HG02938 (cell line): ENCODE results near the gene SULT6B1.

Source experiments
- ATAC-seq: cut with Tn5 transposase; IDR thresholded peaks from one replicate; pipeline ENCODE4 v1.9.1; 2021; ENCODE audit warnings: mild to moderate bottlenecking, moderate library complexity; ENCODE audit not compliant: unreplicated experiment

Gene SULT6B1

DNA sequence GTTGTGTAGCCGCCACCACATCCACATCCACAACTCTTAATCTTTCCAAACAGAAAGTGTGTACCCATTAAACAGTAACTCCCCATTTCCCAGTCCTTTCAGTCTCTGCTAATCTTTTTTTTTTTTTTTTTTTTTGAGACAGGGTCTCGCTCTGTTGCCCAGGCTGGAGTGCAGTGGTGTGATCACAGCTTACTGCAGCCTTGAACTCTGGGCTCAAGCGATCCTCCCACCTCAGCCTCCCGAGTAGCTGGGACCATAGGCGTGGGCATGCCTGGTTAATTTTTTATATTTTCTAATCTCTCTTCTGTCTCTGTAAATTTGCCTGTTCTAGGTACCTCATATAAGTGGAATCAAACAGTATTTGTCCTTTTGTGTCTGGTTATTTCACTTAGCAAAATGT is 35.2 kb downstream of the SULT6B1 start:
- no peak for ATAC-seq

DNA sequence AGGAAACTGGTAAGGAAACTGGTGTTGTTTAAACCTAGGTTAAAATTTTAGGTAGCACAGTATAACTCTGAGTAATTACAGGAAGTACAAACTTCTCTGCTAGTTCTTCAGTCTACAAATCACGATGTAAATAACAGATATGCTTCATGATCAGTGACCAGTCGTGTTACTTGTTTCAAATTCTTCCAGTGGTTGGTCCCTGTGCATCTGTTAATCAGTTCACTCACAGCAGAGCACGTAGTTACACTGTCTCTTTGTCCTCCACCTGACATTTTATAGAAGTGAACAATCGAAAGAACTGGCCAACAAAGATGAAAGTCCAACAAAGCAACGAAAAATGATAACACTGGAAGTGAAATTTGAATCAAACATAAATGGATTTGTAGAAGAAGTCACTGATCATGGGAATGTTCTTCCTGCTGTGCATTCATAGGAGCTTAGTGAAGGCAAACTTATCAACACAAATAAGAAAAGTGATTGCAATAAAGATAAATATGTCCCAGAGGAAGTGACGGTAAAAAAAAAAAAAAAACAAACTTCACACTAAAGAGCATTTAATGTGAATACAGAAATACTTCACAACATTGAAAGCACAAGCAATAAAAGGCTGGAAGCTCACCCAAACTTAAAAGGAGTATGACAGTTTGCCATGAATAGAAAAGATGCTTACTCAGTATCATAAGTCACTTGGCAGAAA is 38.7 kb downstream of the SULT6B1 start:
- ATAC-seq: no peak

DNA sequence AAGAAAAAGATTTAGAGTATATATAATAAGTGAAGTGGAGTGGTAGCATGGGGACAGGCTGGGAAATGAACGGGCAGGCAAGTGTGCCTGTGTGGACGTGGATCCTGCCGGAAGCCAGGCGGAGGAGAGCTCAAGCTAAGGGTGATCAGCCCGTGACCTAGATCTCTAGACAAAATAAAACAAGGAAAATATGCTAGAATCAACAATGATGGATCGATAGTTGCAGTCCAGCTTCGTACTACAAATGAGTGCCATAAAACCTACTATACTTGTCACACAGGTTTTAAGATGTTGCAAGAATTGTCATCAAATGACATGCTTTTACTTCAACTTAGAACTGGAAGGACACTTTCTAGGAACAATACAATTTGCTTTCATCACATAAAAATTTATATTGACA is 40.1 kb downstream of the SULT6B1 start:
- ATAC-seq: no peak

DNA sequence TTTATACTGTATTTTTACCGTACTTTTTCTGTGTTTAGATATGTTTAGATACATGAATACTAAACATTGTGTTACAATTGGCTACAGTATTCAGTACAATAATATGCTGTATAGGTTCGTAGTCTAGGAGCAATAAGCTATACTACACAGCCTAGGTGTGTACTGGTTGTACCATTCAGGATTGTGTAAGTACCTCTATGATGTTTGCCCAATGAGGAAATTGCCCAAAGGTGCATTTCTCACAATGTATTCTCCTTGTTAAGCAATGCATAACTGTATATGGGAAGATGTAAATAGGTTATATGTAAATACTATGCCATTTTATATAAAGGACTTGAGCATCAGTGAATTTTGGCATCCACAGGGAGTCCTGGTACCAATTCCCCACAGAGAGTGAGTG is 42.4 kb downstream of the SULT6B1 start:
- ATAC-seq: no peak

DNA sequence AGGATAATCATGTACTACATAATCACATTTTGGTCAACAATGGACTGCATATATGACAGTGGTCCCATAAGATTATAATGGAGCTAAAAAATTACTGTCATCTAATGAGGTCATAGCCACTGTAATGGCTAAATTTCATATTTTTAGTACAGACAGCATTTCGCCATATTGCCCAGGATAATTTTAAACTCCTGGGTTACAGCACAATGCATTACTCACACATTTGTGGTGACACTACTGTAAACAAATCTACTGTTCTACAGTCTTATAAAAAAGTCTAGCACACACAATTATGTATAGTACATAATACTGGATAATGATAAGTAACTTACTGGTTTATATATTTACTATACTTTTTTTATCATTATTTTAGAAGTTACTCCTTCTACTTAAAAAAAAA is 44.5 kb downstream of the SULT6B1 start:
- ATAC-seq: no peak

DNA sequence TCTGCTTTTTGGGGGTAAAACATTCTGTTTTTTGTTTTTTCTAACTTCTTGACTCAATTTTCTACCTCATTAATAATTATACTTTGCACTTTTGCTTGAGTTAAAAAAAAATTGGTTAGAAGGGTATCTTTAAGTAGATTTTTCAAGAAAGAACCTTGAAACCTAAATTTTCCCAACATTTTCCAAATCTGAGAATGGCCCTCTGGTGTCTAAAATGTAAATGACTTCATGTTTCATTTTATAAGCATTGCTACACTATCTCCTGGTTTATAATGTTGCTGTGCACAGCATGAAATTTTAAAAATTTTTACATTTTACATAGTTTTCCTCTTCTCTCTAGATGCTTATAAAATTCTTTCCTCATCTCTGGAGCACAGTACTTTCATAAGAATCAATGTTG is 45.9 kb downstream of the SULT6B1 start:
- no peak for ATAC-seq

DNA sequence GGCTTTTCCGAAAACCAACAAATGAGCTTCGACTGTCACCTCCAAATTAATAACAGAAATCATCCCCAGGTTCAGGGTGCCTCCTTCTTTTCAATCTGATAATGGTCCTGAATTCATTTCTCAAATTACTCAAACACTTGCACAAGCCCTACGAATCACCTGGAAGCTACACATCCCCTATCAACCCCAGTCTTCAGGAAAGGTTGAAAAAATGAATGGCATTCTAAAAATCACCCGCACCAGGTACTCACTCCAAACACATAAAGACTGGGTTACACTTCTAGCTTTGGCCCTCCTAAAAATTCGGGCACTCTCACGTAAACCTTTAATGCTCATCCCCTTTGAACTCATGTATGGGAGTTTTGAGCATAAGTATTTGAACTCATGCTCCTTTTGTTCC is 55.6 kb downstream of the SULT6B1 start:
- ATAC-seq: no peak

DNA sequence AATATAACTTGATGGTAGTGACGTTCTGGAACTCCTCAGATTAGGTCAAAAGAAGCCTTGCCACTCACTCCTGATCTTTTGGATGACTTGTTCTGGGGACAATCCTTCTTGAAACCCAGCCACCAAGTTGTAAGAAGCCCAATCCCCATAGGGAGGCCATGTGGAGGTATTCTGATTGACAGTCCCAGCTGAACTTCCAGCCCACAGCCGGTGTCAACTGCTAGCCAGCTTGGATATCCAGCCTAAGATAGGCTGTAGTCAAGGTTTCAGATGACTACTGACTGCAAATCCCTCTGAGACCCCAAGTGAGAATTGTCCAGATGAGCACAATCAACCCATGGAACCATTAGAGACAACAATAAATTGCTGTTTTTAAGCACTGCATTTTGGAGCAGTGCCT is 63.1 kb downstream of the SULT6B1 start:
- no peak for ATAC-seq

DNA sequence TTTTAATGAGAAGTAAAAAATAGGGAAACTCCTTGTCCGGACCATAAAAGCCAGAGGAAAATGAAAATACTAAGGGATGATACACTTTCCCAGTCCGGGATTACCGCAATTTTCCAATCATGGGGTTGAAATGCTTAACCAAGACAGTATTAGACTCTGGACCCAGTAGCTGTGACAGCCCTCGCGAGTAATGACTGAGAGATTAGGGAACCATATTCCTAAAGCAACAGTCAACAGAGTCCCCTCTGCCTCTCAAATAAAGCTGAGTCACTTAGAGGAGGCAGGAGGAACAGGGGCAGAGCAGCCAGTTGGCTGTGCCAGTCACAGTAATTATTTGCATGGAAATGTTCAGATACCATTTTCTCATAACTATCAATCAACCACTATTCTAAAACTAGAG is 69.3 kb downstream of the SULT6B1 start:
- ATAC-seq: no peak
